Activated naive CD4-positive, alpha-beta T cell treated with anti-CD3 and anti-CD28 coated beads for 36 hours (primary cell): Measurements from ENCODE around the gene SPIRE2. TPM values are rescaled to one million over a fixed set of nuclear protein-coding genes. Genes with fewer than 3 reads are reported as not detected.

Source experiments
- CTCF ChIA-PET: fragments of 350-600 bp; sonication (Branson Sonifier 250); formaldehyde crosslinking; loops from one replicate; lab custom pipeline; 2021; ENCODE audit warnings: antibody characterized with exemption; lab: Charles Lee
- DNase-seq: peaks from one replicate; pipeline ENCODE4 v3.0.0-alpha.2; 2020
- H3K27ac Mint-ChIP-seq: one replicate; pipeline ENCODE4 v1.8.0; 2021; ENCODE audit warnings: mild to moderate bottlenecking, mixed read lengths
- H3K27me3 Mint-ChIP-seq: one replicate; pipeline ENCODE4 v1.8.0; 2021; ENCODE audit warnings: low read depth, mixed read lengths
- H3K36me3 Mint-ChIP-seq: one replicate; pipeline ENCODE4 v1.8.0; 2021; ENCODE audit warnings: low read depth, mixed read lengths
- H3K4me1 Mint-ChIP-seq: one replicate; pipeline ENCODE4 v1.8.0; 2021; ENCODE audit warnings: low read depth, mixed read lengths
- H3K4me3 Mint-ChIP-seq: one replicate; pipeline ENCODE4 v1.8.0; 2021; ENCODE audit warnings: mild to moderate bottlenecking, moderate library complexity, mixed read lengths
- H3K9me3 Mint-ChIP-seq: one replicate; pipeline ENCODE4 v1.8.0; 2021; ENCODE audit warnings: mixed read lengths
- intact Hi-C: fragments of 100-400 bp; cut with micrococcal nuclease; formaldehyde crosslinking; loops from one replicate; pipeline ENCODE4 v1.15.1; 2023
- total RNA-seq, 2 experiments: library from RNA; stranded (reverse); gene quantifications; one replicate each; pipeline ENCODE4 v1.2.3, GENCODE V29; 2021

Gene SPIRE2
- total RNA-seq, 2 experiments from 2014 or later: 0.26 to 0.44 TPM

DNA sequence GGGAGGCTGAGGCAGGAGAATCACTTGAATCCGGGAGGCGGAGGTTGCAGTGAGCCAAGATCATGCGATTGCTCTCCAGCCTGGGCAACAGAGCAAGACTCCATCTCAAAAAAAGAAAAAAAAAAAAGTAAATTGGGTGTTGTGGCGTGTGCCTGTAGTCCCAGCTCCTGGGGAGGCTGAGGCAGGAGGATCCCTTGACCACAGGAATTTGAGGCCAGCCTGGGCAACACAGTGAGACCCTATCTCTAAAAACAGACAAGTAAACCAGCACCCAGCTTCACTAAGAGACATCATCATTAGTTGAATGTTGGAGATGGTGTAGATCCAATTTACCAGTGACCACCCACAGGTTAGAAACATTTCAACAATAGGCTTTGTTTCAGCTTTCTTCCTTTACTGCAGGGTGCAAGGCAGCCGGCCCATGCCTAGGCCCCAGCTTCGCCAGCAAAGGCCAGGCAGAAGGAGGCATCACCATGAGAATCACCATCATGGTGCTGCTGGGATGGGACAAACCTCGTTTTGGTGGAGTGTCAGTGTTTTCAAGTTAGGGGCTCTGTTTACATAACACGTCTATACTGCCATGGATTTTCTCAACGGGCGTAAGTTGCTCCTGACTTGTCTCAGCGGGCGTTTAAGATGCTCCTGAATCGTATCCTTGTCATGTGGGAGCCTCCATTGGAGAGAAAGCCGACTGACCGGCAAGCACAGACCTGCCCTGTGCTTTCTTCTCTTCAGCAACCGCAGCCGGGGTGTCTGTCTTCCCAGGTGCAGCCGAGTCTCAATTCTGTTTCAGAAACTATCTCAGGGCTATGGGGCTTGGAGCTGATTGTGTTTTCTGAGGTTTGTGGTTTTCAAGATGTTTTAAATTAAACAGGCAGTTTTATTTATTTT, 52.4 kb downstream of the SPIRE2 start:
- CTCF ChIA-PET: interaction anchor here (0.6 to 1.0 kb wide), 2 partner anchors 9 to 181 kb away, joined by 3 read pairs; no protein-coding TSS in a partner anchor
- Mint-ChIP-seq H3K4me3 (no peak overlapping the region), H3K4me1 (peaks cover 2% of the 10 kb centered on the region), H3K36me3 (peaks cover 34% of the 10 kb centered on the region), H3K9me3 (no peaks in the 10 kb centered on the region), H3K27ac (no peak overlapping the region), H3K27me3 (no peaks in the 10 kb centered on the region)
- DNase-seq: no peak
- intact Hi-C loops: no loop called here

- H3K4me1 Mint-ChIP-seq: peaks cover 2% of the 10 kb centered on the region
- no peak for DNase-seq
- intact Hi-C loops: no loop called here
- H3K27ac Mint-ChIP-seq: no peak overlapping the region
- CTCF ChIA-PET: no interaction called here
- H3K4me3 Mint-ChIP-seq: no peak overlapping the region
- peaks cover 31% of the 10 kb centered on the region for H3K36me3 Mint-ChIP-seq
- H3K9me3 Mint-ChIP-seq: no peaks in the 10 kb centered on the region
- H3K27me3 Mint-ChIP-seq: no peaks in the 10 kb centered on the region
Observed at GRCh38 chr16:89881368-89881730, 53.1 kb downstream of the SPIRE2 start.

- intact Hi-C loops: no loop called here
- peaks cover 2% of the 10 kb centered on the region for H3K4me1 Mint-ChIP-seq
- peaks cover 34% of the 10 kb centered on the region for H3K36me3 Mint-ChIP-seq
- H3K27ac Mint-ChIP-seq: no peak overlapping the region
- H3K9me3 Mint-ChIP-seq: no peaks in the 10 kb centered on the region
- CTCF ChIA-PET: no interaction called here
- DNase-seq: no peak
- no peak overlapping the region for H3K4me3 Mint-ChIP-seq
- H3K27me3 Mint-ChIP-seq: no peaks in the 10 kb centered on the region
Observed at GRCh38 chr16:89883346-89884040, 55.2 kb downstream of the SPIRE2 start.

- H3K27ac Mint-ChIP-seq: no peak overlapping the region
Observed at GRCh38 chr16:89884041-89884421, 55.8 kb downstream of the SPIRE2 start.

DNA sequence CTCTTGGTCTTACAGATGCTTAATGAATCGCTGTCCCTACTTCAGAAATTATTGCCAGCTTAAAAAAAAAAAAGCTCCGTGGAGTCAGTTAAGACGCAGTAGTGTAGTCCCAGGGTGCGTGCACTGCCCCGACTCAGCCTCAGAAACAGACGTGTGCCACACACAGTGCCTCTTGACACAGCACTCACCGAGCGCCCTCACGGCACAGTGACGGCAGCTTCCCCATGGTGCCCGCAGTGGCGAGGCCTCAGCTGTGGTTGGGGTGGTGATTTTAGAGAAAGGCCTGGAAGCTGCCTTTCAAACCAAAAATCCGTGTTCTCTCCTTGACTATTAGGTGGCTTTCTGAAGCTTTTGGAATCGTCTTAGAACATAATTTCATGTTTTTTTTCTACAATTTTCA, 59.0 kb downstream of the SPIRE2 start:
- peaks cover 6% of the 10 kb centered on the region for H3K4me1 Mint-ChIP-seq
- H3K27ac Mint-ChIP-seq: no peak overlapping the region
- CTCF ChIA-PET: interaction anchor here (0.7 kb wide), 1 partner anchor 32 kb away, joined by 3 read pairs; no protein-coding TSS in a partner anchor
- H3K4me3 Mint-ChIP-seq: no peak overlapping the region
- no peaks in the 10 kb centered on the region for H3K9me3 Mint-ChIP-seq
- H3K27me3 Mint-ChIP-seq: no peaks in the 10 kb centered on the region
- peaks cover 39% of the 10 kb centered on the region for H3K36me3 Mint-ChIP-seq
- no peak for DNase-seq
- intact Hi-C loops: no loop called here

More at GRCh38 chr16:89884041-89884421, 55.8 kb downstream of the SPIRE2 start:
- no peak overlapping the region for H3K4me3 Mint-ChIP-seq
- peaks cover 2% of the 10 kb centered on the region for H3K4me1 Mint-ChIP-seq
- intact Hi-C loops: no loop called here
- H3K36me3 Mint-ChIP-seq: peaks cover 31% of the 10 kb centered on the region
- no peaks in the 10 kb centered on the region for H3K27me3 Mint-ChIP-seq
- H3K9me3 Mint-ChIP-seq: no peaks in the 10 kb centered on the region
- CTCF ChIA-PET: no interaction called here
- DNase-seq: no peak

DNA sequence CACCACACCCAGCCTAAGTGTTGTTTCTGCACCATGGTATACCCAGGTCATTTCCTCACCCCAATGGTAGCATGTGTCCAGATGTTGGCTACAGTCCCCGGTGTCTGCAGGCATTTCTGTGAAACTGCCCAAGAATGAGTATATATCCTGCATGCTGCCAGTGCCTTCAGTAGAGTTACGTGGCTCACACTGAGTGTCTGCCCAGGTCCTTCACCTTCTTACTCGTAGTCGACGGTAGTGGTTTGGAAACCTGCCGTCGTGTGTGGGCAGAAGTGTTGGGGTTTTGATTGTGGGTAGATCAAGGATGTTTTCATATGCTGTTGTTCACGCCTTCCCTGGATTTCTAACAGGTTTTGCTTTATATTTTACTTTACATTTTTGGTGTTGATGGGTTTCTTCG, 61.9 kb downstream of the SPIRE2 start:
- DNase-seq: peak; percentile 39
- H3K27ac Mint-ChIP-seq: no peak overlapping the region
- peaks cover 28% of the 10 kb centered on the region for H3K36me3 Mint-ChIP-seq
- CTCF ChIA-PET: interaction anchor here (1.1 kb wide), 1 partner anchor 20 kb away, joined by 4 read pairs; no protein-coding TSS in a partner anchor
- H3K4me1 Mint-ChIP-seq: peaks cover 6% of the 10 kb centered on the region
- no peak overlapping the region for H3K4me3 Mint-ChIP-seq
- intact Hi-C loops: no loop called here
- H3K9me3 Mint-ChIP-seq: no peaks in the 10 kb centered on the region
- H3K27me3 Mint-ChIP-seq: no peaks in the 10 kb centered on the region

GRCh38 chr16:89890886-89891657, 62.8 kb downstream of the SPIRE2 start:
- intact Hi-C loops: no loop called here
- CTCF ChIA-PET: interaction anchor here (1.1 kb wide), 1 partner anchor 19 kb away, joined by 4 read pairs; no protein-coding TSS in a partner anchor
- no peak overlapping the region for H3K27ac Mint-ChIP-seq

DNA sequence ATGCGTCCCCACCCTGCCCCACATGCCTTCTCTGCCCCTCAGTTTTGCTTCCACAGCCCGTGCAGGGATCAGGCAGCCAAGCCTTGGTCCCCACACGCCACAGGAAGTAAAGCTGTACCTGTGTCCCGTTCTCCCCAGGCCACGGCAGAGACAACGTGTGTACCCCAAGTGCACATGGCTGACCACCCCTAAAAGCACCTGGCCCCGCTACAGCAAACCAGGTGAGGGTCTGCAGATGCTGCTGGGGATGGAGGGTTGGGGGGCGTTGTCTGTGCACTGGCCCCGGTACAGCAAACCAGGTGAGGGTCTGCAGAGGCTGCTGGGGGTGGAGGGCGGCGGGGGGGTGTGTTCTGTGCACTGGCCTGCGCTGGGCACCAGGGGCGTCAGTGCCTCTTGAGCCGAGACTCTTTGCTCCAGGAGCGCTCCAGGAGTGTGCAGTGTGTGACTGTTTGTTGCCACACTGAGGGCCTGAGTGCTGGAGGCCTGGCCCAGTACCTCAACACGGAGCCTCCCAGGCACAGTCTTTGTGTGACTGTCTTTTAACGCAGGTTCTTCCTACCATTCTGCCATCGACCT, 63.9 kb downstream of the SPIRE2 start:
- Mint-ChIP-seq H3K36me3 (peaks cover 26% of the 10 kb centered on the region), H3K27me3 (no peaks in the 10 kb centered on the region), H3K9me3 (no peaks in the 10 kb centered on the region), H3K27ac (no peak overlapping the region), H3K4me3 (no peak overlapping the region), H3K4me1 (peaks cover 6% of the 10 kb centered on the region)
- intact Hi-C loops: no loop called here
- CTCF ChIA-PET: no interaction called here
- no peak for DNase-seq

More at GRCh38 chr16:89890886-89891657, 62.8 kb downstream of the SPIRE2 start:
- no peak for DNase-seq
- no peaks in the 10 kb centered on the region for H3K27me3 Mint-ChIP-seq
- H3K4me3 Mint-ChIP-seq: no peak overlapping the region
- H3K9me3 Mint-ChIP-seq: no peaks in the 10 kb centered on the region
- peaks cover 28% of the 10 kb centered on the region for H3K36me3 Mint-ChIP-seq
- peaks cover 6% of the 10 kb centered on the region for H3K4me1 Mint-ChIP-seq

DNA sequence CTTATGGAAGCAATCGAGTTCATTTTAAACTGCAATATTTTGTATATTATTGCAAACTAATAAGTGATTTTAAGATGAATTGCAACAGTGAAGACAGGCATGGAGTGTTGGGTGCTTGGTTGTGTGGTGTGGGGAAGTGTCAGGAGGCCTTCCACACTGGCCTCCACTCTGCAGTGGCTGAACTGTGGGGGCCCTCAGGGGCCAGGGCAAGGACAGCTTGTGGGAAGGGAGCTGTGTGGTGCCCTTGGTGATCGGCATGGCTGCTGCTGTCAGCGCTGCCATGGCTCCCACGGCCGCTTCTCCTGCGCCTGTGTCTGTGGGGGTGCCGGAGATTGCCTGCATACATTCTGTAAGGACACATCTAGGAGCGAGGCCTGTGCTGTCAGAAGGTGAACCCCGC, 64.4 kb downstream of the SPIRE2 start:
- Mint-ChIP-seq H3K4me1 (peaks cover 6% of the 10 kb centered on the region), H3K4me3 (no peak overlapping the region), H3K27ac (no peak overlapping the region), H3K9me3 (no peaks in the 10 kb centered on the region), H3K27me3 (no peaks in the 10 kb centered on the region), H3K36me3 (peaks cover 22% of the 10 kb centered on the region)
- no peak for DNase-seq
- CTCF ChIA-PET: interaction anchor here (1.8 kb wide), 1 partner anchor 17 kb away, joined by 7 read pairs; no protein-coding TSS in a partner anchor
- intact Hi-C loops: no loop called here

- peaks cover 21% of the 10 kb centered on the region for H3K36me3 Mint-ChIP-seq
- H3K27me3 Mint-ChIP-seq: no peaks in the 10 kb centered on the region
- H3K27ac Mint-ChIP-seq: no peak overlapping the region
- CTCF ChIA-PET: interaction anchor here (0.9 to 1.8 kb wide), 2 partner anchors 16 to 18 kb away, joined by 3 to 7 read pairs; no protein-coding TSS in a partner anchor
- H3K4me3 Mint-ChIP-seq: no peak overlapping the region
- no peak for DNase-seq
- peaks cover 6% of the 10 kb centered on the region for H3K4me1 Mint-ChIP-seq
- intact Hi-C loops: no loop called here
- no peaks in the 10 kb centered on the region for H3K9me3 Mint-ChIP-seq
Observed at GRCh38 chr16:89893642-89894548, 65.6 kb downstream of the SPIRE2 start.
